ENCODE measurements around the gene FAM118B. TPM values are rescaled to one million over a fixed set of nuclear protein-coding genes. Genes with fewer than 3 reads are reported as not detected.

Gene FAM118B
- total and polyA plus RNA-seq, 2 experiments from 2014 or later: 29.6 to 35.2 TPM

- Histone ChIP-seq H3K27ac (no peak overlapping the region), H3K4me3 (no peak overlapping the region), H4K20me1 (ENCODE audit: insufficient read depth, poor library complexity, severe bottlenecking) (no peaks in the 10 kb centered on the region), H2AFZ (no peak overlapping the region), H3K9me2 (replicated peaks; ENCODE audit: insufficient read depth) (no peaks in the 10 kb centered on the region), H3K4me2 (no peak overlapping the region), H3K36me3 (replicated peaks; ENCODE audit: insufficient read depth, low read depth) (no peaks in the 10 kb centered on the region), H3K4me1 (ENCODE audit: insufficient read depth) (no peaks in the 10 kb centered on the region), H3K79me2 (no peaks in the 10 kb centered on the region), H3K9me3 (ENCODE audit: low read depth) (no peaks in the 10 kb centered on the region), H3K27me3 (no peaks in the 10 kb centered on the region)
- DNase-seq (ENCODE audit: low spot score): no peak
- TF ChIP-seq EZH2 (IDR thresholded peaks at IDR 0.05; ENCODE audit: borderline replicate concordance) (no peak), EZH2phosphoT487 (IDR thresholded peaks at IDR 0.05; ENCODE audit: low read depth, severe bottlenecking, unreplicated experiment) (no peak), CTCF (IDR thresholded peaks at IDR 0.05; ENCODE audit: poor library complexity) (no peak)
- WGBS (ENCODE audit: low lambda C conversion rate, missing lambda C conversion rate): 95% methylated on average over 5 of the region's 5 CpGs
Observed at GRCh38 chr11:126198648-126199047, 12.9 kb upstream of the FAM118B start.

- no peak for DNase-seq (ENCODE audit: low spot score)
- no peaks in the 10 kb centered on the region for H3K4me1 ChIP-seq (ENCODE audit: insufficient read depth)
- 83% methylated on average over 8 of the region's 8 CpGs for WGBS (ENCODE audit: low lambda C conversion rate, missing lambda C conversion rate)
- no peak overlapping the region for H2AFZ ChIP-seq
- no peaks in the 10 kb centered on the region for H3K9me3 ChIP-seq (ENCODE audit: low read depth)
- H3K4me2 ChIP-seq: no peak overlapping the region
- H4K20me1 ChIP-seq (ENCODE audit: insufficient read depth, poor library complexity, severe bottlenecking): no peaks in the 10 kb centered on the region
- H3K9me2 ChIP-seq (replicated peaks; ENCODE audit: insufficient read depth): no peaks in the 10 kb centered on the region
- H3K27me3 ChIP-seq: no peaks in the 10 kb centered on the region
- no peaks in the 10 kb centered on the region for H3K36me3 ChIP-seq (replicated peaks; ENCODE audit: insufficient read depth, low read depth)
- no peak for TF ChIP-seq EZH2 (IDR thresholded peaks at IDR 0.05; ENCODE audit: borderline replicate concordance)
- TF ChIP-seq CTCF (IDR thresholded peaks at IDR 0.05; ENCODE audit: poor library complexity): no peak
- TF ChIP-seq EZH2phosphoT487 (IDR thresholded peaks at IDR 0.05; ENCODE audit: low read depth, severe bottlenecking, unreplicated experiment): no peak
- no peak overlapping the region for H3K27ac ChIP-seq
- H3K79me2 ChIP-seq: no peaks in the 10 kb centered on the region
- H3K4me3 ChIP-seq: no peak overlapping the region
Observed at GRCh38 chr11:126202646-126203359, 8.8 kb upstream of the FAM118B start.

GRCh38 chr11:126205359-126205758 lies 6.2 kb upstream of the FAM118B start:
- Histone ChIP-seq H3K9me2 (replicated peaks; ENCODE audit: insufficient read depth) (no peaks in the 10 kb centered on the region), H3K4me1 (ENCODE audit: insufficient read depth) (no peaks in the 10 kb centered on the region), H3K4me2 (no peak overlapping the region), H3K36me3 (replicated peaks; ENCODE audit: insufficient read depth, low read depth) (no peaks in the 10 kb centered on the region), H4K20me1 (ENCODE audit: insufficient read depth, poor library complexity, severe bottlenecking) (no peaks in the 10 kb centered on the region), H3K27ac (no peak overlapping the region), H3K9me3 (ENCODE audit: low read depth) (no peaks in the 10 kb centered on the region), H3K27me3 (no peaks in the 10 kb centered on the region), H3K4me3 (no peak overlapping the region), H3K79me2 (peaks cover 10% of the 10 kb centered on the region), H2AFZ (no peak overlapping the region)
- TF ChIP-seq EZH2 (IDR thresholded peaks at IDR 0.05; ENCODE audit: borderline replicate concordance) (no peak), EZH2phosphoT487 (IDR thresholded peaks at IDR 0.05; ENCODE audit: low read depth, severe bottlenecking, unreplicated experiment) (no peak), CTCF (IDR thresholded peaks at IDR 0.05; ENCODE audit: poor library complexity) (no peak)
- WGBS (ENCODE audit: low lambda C conversion rate, missing lambda C conversion rate): 97% methylated on average over 14 of the region's 14 CpGs
- no peak for DNase-seq (ENCODE audit: low spot score)
